ENCODE measurements around the gene SDR9C7. TPM values are rescaled to one million over a fixed set of nuclear protein-coding genes. Genes with fewer than 3 reads are reported as not detected.

SDR9C7 gene
- total RNA-seq, 2 experiments from 2014 or later, result not detected

DNA sequence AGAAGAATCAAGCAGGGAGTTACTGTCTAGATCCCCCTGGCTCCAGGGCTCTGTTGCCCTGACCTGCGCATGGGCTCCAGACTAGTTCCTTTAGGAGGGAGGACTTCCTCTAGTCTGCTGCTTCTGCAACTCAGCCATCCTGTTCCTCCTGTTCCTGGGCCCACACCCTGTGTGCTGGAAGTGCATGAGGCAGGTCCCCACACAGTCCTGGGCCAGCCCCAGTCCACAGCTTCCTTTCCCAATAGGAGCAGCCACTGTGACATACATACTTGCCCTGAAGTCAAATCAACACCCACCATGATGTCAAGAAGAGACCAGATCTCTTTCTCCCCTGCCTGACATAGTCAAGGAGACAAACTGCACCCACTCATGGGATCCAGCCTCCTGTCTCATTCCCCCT, 1.3 kb downstream of the SDR9C7 start:
- CTCF ChIA-PET, result no interaction called here
- no peaks in the 10 kb centered on the region for H3K27me3 Mint-ChIP-seq

DNA sequence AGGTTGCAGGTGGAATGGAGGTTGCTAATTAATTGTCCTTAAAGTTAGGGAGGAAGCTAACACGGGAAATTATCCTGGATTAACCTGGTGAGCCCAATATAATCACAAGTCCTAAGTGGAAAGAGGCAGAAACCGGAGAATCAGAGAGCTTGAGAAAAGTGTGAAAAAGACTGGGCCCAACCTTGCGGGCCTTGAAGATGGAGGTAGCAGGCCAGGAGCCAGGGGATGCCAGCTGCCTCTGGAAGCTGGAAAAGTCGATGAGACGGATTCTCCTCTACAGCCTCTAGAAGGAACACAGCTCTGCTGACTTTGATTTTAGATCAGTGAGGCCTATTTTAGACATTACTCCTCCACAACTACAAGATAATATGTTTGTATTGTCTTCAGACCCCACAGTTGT, 2.1 kb downstream of the SDR9C7 start:
- peaks cover 7% of the 10 kb centered on the region for H3K4me1 ChIP-seq (ENCODE audit: insufficient read depth, low read length)
- TF ChIP-seq, protein P1, sequence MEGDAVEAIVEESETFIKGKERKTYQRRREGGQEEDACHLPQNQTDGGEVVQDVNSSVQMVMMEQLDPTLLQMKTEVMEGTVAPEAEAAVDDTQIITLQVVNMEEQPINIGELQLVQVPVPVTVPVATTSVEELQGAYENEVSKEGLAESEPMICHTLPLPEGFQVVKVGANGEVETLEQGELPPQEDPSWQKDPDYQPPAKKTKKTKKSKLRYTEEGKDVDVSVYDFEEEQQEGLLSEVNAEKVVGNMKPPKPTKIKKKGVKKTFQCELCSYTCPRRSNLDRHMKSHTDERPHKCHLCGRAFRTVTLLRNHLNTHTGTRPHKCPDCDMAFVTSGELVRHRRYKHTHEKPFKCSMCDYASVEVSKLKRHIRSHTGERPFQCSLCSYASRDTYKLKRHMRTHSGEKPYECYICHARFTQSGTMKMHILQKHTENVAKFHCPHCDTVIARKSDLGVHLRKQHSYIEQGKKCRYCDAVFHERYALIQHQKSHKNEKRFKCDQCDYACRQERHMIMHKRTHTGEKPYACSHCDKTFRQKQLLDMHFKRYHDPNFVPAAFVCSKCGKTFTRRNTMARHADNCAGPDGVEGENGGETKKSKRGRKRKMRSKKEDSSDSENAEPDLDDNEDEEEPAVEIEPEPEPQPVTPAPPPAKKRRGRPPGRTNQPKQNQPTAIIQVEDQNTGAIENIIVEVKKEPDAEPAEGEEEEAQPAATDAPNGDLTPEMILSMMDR (IDR thresholded peaks at IDR 0.05), result no peak
- Mint-ChIP-seq H3K27me3 (no peaks in the 10 kb centered on the region), H3K36me3 (ENCODE audit: low read depth) (no peaks in the 10 kb centered on the region), H3K4me1 (ENCODE audit: low read depth) (peaks cover 15% of the 10 kb centered on the region), H3K27ac (no peak overlapping the region), H3K9me3 (no peaks in the 10 kb centered on the region), H3K4me3 (no peak overlapping the region)
- no peaks in the 10 kb centered on the region for H3K36me3 ChIP-seq (ENCODE audit: insufficient read depth, low read length)
- DNase-seq (no peak), ATAC-seq (ENCODE audit: poor library complexity) (no peak)
- no peaks in the 10 kb centered on the region for H3K27me3 ChIP-seq (ENCODE audit: control insufficient read depth in 1 of 2, insufficient read depth in 2 of 2, low read length in 2 of 2)
- no peaks in the 10 kb centered on the region for H3K9me3 ChIP-seq (ENCODE audit: control insufficient read depth in 1 of 2, insufficient read depth in 1 of 2, low read length in 2 of 2)
- no peak overlapping the region for H3K4me3 ChIP-seq (ENCODE audit: low read length)
- ChIA-PET POLR2A (no interaction called here), CTCF (no interaction called here)
- intact Hi-C loops (cut with DNase I, micrococcal nuclease), result no loop called here
- no peak overlapping the region for H3K27ac ChIP-seq (ENCODE audit: low read depth in 1 of 2, low read length in 2 of 2)

More for the DNA sequence above, 1.3 kb downstream of the SDR9C7 start:
- Mint-ChIP-seq H3K36me3 (ENCODE audit: low read depth) (no peaks in the 10 kb centered on the region), H3K4me3 (no peak overlapping the region), H3K27ac (no peak overlapping the region), H3K9me3 (no peaks in the 10 kb centered on the region), H3K4me1 (ENCODE audit: low read depth) (peaks cover 15% of the 10 kb centered on the region)
- Histone ChIP-seq H3K4me1 (ENCODE audit: insufficient read depth, low read length) (peaks cover 7% of the 10 kb centered on the region), H3K36me3 (ENCODE audit: insufficient read depth, low read length) (no peaks in the 10 kb centered on the region), H3K9me3 (ENCODE audit: control insufficient read depth in 1 of 2, insufficient read depth in 1 of 2, low read length in 2 of 2) (no peaks in the 10 kb centered on the region), H3K27ac (ENCODE audit: low read depth in 1 of 2, low read length in 2 of 2) (no peak overlapping the region), H3K4me3 (ENCODE audit: low read length) (no peak overlapping the region), H3K27me3 (ENCODE audit: control insufficient read depth in 1 of 2, insufficient read depth in 2 of 2, low read length in 2 of 2) (no peaks in the 10 kb centered on the region)
- POLR2A ChIA-PET, result no interaction called here
- TF ChIP-seq, protein P1 (IDR thresholded peaks at IDR 0.05), result no peak
- ATAC-seq (ENCODE audit: poor library complexity) (no peak), DNase-seq (no peak)
- intact Hi-C loops (cut with DNase I, micrococcal nuclease), result no loop called here

DNA sequence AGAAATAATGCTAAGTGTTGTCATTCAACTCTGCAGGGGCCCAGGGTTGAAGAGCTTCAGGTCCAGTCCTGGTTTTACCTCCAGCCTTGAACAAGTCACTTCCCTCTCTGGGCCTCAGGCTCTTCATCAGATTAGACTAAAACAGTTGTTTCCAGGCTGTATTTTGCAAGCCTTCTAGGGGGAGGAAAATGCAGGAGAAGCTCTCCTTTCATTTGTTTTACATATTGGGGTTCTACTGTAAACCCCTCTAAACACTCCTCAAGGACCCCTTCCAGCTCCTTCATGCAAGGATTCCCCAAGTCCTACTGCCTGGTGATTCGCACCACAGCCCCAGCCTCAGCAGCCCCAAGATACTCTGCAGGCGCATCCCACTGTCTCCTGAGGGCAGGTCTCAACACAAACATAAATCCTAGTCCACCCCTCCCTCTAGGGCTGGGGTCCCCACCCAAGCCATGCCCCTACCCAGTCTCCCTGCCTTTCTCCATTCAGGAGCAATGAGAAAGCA, 2.7 kb downstream of the SDR9C7 start:
- ChIA-PET CTCF (no interaction called here), POLR2A (no interaction called here)
- Mint-ChIP-seq H3K27me3 (no peaks in the 10 kb centered on the region), H3K4me3 (no peak overlapping the region), H3K4me1 (ENCODE audit: low read depth) (peaks cover 15% of the 10 kb centered on the region), H3K36me3 (ENCODE audit: low read depth) (no peaks in the 10 kb centered on the region), H3K27ac (no peak overlapping the region), H3K9me3 (no peaks in the 10 kb centered on the region)
- H3K9me3 ChIP-seq (ENCODE audit: control insufficient read depth in 1 of 2, insufficient read depth in 1 of 2, low read length in 2 of 2), result no peaks in the 10 kb centered on the region
- H3K36me3 ChIP-seq (ENCODE audit: insufficient read depth, low read length), result no peaks in the 10 kb centered on the region
- H3K4me1 ChIP-seq (ENCODE audit: insufficient read depth, low read length), result peaks cover 7% of the 10 kb centered on the region
- intact Hi-C loops (cut with DNase I, micrococcal nuclease), result no loop called here
- DNase-seq (peak in 4 of 14 experiments; percentile 4 to 52 (median 44)), ATAC-seq (ENCODE audit: poor library complexity) (peak; percentile 55)
- TF ChIP-seq, protein P1 (IDR thresholded peaks at IDR 0.05), result no peak
- no peaks in the 10 kb centered on the region for H3K27me3 ChIP-seq (ENCODE audit: control insufficient read depth in 1 of 2, insufficient read depth in 2 of 2, low read length in 2 of 2)
- no peak overlapping the region for H3K4me3 ChIP-seq (ENCODE audit: low read length)
- no peak overlapping the region for H3K27ac ChIP-seq (ENCODE audit: low read depth in 1 of 2, low read length in 2 of 2)

Measured in CD4-positive, alpha-beta T cell (primary cell).